ENCODE data around the gene PRPF19. TPM values are rescaled to one million over a fixed set of nuclear protein-coding genes. Genes with fewer than 3 reads are reported as not detected.

PRPF19 gene
- total and polyA plus RNA-seq, 9 of the 15 experiments (the other 6 are each of a cell fraction or from before 2014, with no cell fraction given): 9.4 to 212 (median 73.2) TPM

- TF ChIP-seq CHD7 (IDR thresholded peaks at IDR 0.05; ENCODE audit: low read depth, low read length) (no peak), TSC22D4 (tag; IDR thresholded peaks at IDR 0.05) (no peak), HMG20B (CRISPR knock-in tag; IDR thresholded peaks at IDR 0.05) (no peak), HDAC8 (tag; IDR thresholded peaks at IDR 0.05) (no peak)
Measured at GRCh38 chr11:60922906-60923305, 16.5 kb upstream of the PRPF19 start (continued).
